Stimulated activated CD8-positive, alpha-beta memory T cell treated with anti-CD3 and anti-CD28 coated beads, Interleukin-4, amount 100 ng/mL, for 1 hour (primary cell): ENCODE results near the gene SPATA4.

Experiments
- DNase-seq, 2 donors: peaks; one replicate each; pipeline ENCODE4 v3.0.0-alpha.2; 2020; ENCODE audit warnings: low read depth in 2 of 2, low spot score in 1 of 2

Gene SPATA4

GRCh38 chr4:176189891-176190795, 5.2 kb downstream of the SPATA4 start:
- no peak for DNase-seq

- no peak for DNase-seq
Observed at GRCh38 chr4:176188654-176189053, 6.7 kb downstream of the SPATA4 start.

- DNase-seq = no peak
Observed at GRCh38 chr4:176187624-176188023, 7.8 kb downstream of the SPATA4 start.

GRCh38 chr4:176186671-176187395, 8.6 kb downstream of the SPATA4 start:
- DNase-seq = no peak

- DNase-seq = no peak
Observed at GRCh38 chr4:176186067-176186466, 9.3 kb downstream of the SPATA4 start.

- no peak for DNase-seq
Observed at GRCh38 chr4:176185051-176185450, 10.3 kb downstream of the SPATA4 start.

- no peak for DNase-seq
Observed at GRCh38 chr4:176163041-176163440, 32.3 kb downstream of the SPATA4 start.

GRCh38 chr4:176156656-176157055, 38.7 kb downstream of the SPATA4 start:
- DNase-seq = no peak

- no peak for DNase-seq
Observed at GRCh38 chr4:176153124-176153523, 42.3 kb downstream of the SPATA4 start.

GRCh38 chr4:176150704-176151103, 44.7 kb downstream of the SPATA4 start:
- DNase-seq = no peak

- no peak for DNase-seq
Observed at GRCh38 chr4:176150356-176150682, 45.1 kb downstream of the SPATA4 start.

- DNase-seq = no peak
Observed at GRCh38 chr4:176149680-176150355, 45.6 kb downstream of the SPATA4 start.

- no peak for DNase-seq
Observed at GRCh38 chr4:176142253-176142652, 53.1 kb downstream of the SPATA4 start.

GRCh38 chr4:176139518-176139917, 55.9 kb downstream of the SPATA4 start:
- no peak for DNase-seq

- no peak for DNase-seq
Observed at GRCh38 chr4:176137631-176138030, 57.8 kb downstream of the SPATA4 start.

GRCh38 chr4:176134670-176135069, 60.7 kb downstream of the SPATA4 start:
- no peak for DNase-seq
